Astrocyte (in vitro differentiated cells and primary cell): ENCODE measurements around the gene ANKDD1A. TPM values are rescaled to one million over a fixed set of nuclear protein-coding genes. Genes with fewer than 3 reads are reported as not detected.

ENCODE experiments used
- DNase-seq: peaks from one replicate; pipeline ENCODE4 v3.0.0-alpha.2; 2010; ENCODE audit warnings: low read depth
- FAIRE-seq: peaks from 2 replicates; lab custom pipeline; 2011; peaks lifted over from hg19 to GRCh38; lab: Jason Lieb, UNC
- H2AFZ ChIP-seq: 2 replicates; pipeline ENCODE4 v1.6.0; 2012; ENCODE audit warnings: low read depth, low read length, inconsistent platforms
- H3K27ac ChIP-seq: 2 replicates; pipeline ENCODE4 v1.5.1; 2011; ENCODE audit warnings: low read depth, low read length, inconsistent platforms
- H3K27me3 ChIP-seq: 2 replicates; pipeline ENCODE4 v1.6.0; 2011; ENCODE audit warnings: low read length, inconsistent platforms; ENCODE audit not compliant: insufficient read depth
- H3K36me3 ChIP-seq: 2 replicates; pipeline ENCODE4 v1.5.1; 2011; ENCODE audit warnings: low read length, inconsistent platforms; ENCODE audit not compliant: insufficient read depth
- H3K4me1 ChIP-seq: 2 replicates; pipeline ENCODE4 v1.5.1; 2011; ENCODE audit warnings: low read length, inconsistent platforms; ENCODE audit not compliant: insufficient read depth
- H3K4me2 ChIP-seq: 2 replicates; pipeline ENCODE4 v1.6.0; 2012; ENCODE audit warnings: low read length, inconsistent platforms
- H3K4me3 ChIP-seq: 2 replicates; pipeline ENCODE4 v1.5.1; 2011; ENCODE audit warnings: low read depth, mild to moderate bottlenecking, low read length, inconsistent platforms; ENCODE audit not compliant: insufficient read depth
- H3K79me2 ChIP-seq: 2 replicates; pipeline ENCODE4 v1.6.0; 2012; ENCODE audit warnings: mild to moderate bottlenecking, low read length, inconsistent platforms; ENCODE audit not compliant: insufficient read depth
- H3K9ac ChIP-seq: 2 replicates; pipeline ENCODE4 v1.6.0; 2012; ENCODE audit warnings: mild to moderate bottlenecking, low read length, inconsistent platforms
- H3K9me3 ChIP-seq: 2 replicates; pipeline ENCODE4 v1.5.1; 2012; ENCODE audit warnings: low read depth, mild to moderate bottlenecking, low read length, inconsistent platforms; ENCODE audit not compliant: insufficient read depth
- H4K20me1 ChIP-seq: 2 replicates; pipeline ENCODE4 v1.6.0; 2012; ENCODE audit warnings: low read length, inconsistent platforms; ENCODE audit not compliant: insufficient read depth
- H3K27ac Mint-ChIP-seq: one replicate; pipeline ENCODE4 v1.8.0; 2021; ENCODE audit warnings: mild to moderate bottlenecking, mixed read lengths; ENCODE audit not compliant: unreplicated experiment
- H3K27me3 Mint-ChIP-seq: one replicate; pipeline ENCODE4 v1.8.0; 2021; ENCODE audit warnings: low read depth, mixed read lengths; ENCODE audit not compliant: unreplicated experiment
- H3K36me3 Mint-ChIP-seq: one replicate; pipeline ENCODE4 v1.8.0; 2021; ENCODE audit warnings: low read depth, mixed read lengths; ENCODE audit not compliant: unreplicated experiment
- H3K4me1 Mint-ChIP-seq: one replicate; pipeline ENCODE4 v1.8.0; 2021; ENCODE audit warnings: low read depth, mixed read lengths; ENCODE audit not compliant: unreplicated experiment
- H3K4me3 Mint-ChIP-seq: one replicate; pipeline ENCODE4 v1.8.0; 2021; ENCODE audit warnings: mild to moderate bottlenecking, moderate library complexity, mixed read lengths; ENCODE audit not compliant: unreplicated experiment
- H3K9me3 Mint-ChIP-seq: one replicate; pipeline ENCODE4 v1.8.0; 2021; ENCODE audit warnings: mild to moderate bottlenecking, mixed read lengths; ENCODE audit not compliant: unreplicated experiment
- EZH2 ChIP-seq: IDR thresholded peaks from 2 replicates; pipeline ENCODE4 v1.6.1; 2012; ENCODE audit warnings: mild to moderate bottlenecking, low read length, inconsistent platforms; ENCODE audit not compliant: insufficient read depth
- total RNA-seq: library from RNA; stranded (reverse); gene quantifications from 2 replicates; pipeline ENCODE4 v1.2.1, GENCODE V29; 2021
- TF ChIP-seq, protein P1 (sequence below): IDR thresholded peaks from 2 replicates; pipeline ENCODE4 v1.5.1; 2011; ENCODE audit warnings: low read depth, mild to moderate bottlenecking, inconsistent platforms, low read length, moderate library complexity; ENCODE audit not compliant: insufficient read depth

Gene ANKDD1A
- total RNA-seq, 1 donor from 2014 or later = 1.6 TPM

DNA sequence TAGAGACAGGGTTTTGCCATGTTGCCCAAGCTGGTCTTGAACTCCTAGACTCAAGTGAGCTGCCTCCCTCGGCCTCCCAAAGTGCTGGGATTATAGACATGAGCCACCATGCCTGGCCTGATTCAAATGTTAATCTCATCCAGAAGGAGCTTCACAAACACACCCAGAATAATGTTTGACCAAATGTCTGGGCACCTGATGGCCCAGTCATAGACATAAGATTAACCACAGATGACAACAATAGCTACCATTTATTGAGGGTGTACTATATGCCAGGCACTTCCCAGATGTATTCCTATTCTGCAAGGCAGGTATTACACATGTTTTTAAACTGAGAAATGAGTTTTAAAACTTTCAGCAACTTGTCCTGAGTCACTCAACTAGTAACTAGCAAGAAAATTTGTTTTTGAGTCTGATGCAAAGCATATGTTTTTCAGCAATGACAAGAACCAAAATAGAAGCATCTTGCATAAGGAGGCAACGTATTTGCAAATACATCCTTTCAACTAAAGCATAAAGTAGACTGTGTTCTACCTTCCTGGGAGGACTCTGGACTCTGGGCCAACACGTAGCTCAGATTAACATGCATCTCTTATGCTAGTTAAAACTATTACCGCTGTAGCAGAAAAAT lies 86.2 kb downstream of the ANKDD1A start:
- H3K4me3 Mint-ChIP-seq = no peak overlapping the region
- H3K4me1 Mint-ChIP-seq = no peaks in the 10 kb centered on the region
- H3K27ac Mint-ChIP-seq = no peak overlapping the region
- H3K27me3 ChIP-seq = no peaks in the 10 kb centered on the region
- peaks cover 3% of the 10 kb centered on the region for H3K36me3 Mint-ChIP-seq
- DNase-seq (no peak), FAIRE-seq (no peak)
- TF ChIP-seq, protein P1, sequence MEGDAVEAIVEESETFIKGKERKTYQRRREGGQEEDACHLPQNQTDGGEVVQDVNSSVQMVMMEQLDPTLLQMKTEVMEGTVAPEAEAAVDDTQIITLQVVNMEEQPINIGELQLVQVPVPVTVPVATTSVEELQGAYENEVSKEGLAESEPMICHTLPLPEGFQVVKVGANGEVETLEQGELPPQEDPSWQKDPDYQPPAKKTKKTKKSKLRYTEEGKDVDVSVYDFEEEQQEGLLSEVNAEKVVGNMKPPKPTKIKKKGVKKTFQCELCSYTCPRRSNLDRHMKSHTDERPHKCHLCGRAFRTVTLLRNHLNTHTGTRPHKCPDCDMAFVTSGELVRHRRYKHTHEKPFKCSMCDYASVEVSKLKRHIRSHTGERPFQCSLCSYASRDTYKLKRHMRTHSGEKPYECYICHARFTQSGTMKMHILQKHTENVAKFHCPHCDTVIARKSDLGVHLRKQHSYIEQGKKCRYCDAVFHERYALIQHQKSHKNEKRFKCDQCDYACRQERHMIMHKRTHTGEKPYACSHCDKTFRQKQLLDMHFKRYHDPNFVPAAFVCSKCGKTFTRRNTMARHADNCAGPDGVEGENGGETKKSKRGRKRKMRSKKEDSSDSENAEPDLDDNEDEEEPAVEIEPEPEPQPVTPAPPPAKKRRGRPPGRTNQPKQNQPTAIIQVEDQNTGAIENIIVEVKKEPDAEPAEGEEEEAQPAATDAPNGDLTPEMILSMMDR = no peak
- TF ChIP-seq EZH2 = no peak
- no peak overlapping the region for H3K4me3 ChIP-seq
- H4K20me1 ChIP-seq = no peaks in the 10 kb centered on the region
- H3K9me3 ChIP-seq = no peaks in the 10 kb centered on the region
- H3K36me3 ChIP-seq = peaks cover 2% of the 10 kb centered on the region
- H3K9ac ChIP-seq = no peak overlapping the region
- H3K79me2 ChIP-seq = no peaks in the 10 kb centered on the region
- no peaks in the 10 kb centered on the region for H3K4me1 ChIP-seq
- no peak overlapping the region for H3K27ac ChIP-seq
- H2AFZ ChIP-seq = no peak overlapping the region
- no peaks in the 10 kb centered on the region for H3K9me3 Mint-ChIP-seq
- no peaks in the 10 kb centered on the region for H3K27me3 Mint-ChIP-seq
- no peak overlapping the region for H3K4me2 ChIP-seq

DNA sequence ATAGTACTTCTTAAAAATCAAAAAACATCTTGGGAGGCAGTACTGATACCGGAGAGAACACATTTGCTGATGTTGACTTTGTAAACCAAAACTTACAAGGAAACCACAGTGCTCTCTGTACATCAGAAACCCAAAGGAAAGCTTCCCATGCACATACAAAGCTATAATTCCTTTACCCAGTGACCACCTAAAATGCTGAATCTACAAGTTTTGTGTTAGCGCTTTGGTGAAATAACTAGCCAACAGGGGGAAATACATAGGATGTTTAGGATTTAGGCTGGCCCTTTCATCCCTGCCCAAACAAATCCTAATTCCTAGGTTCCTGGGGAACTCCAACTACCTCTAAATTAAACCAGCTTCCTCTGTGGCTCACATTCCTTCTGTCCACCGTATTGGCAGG lies 93.3 kb downstream of the ANKDD1A start:
- no peaks in the 10 kb centered on the region for H4K20me1 ChIP-seq
- H3K27ac ChIP-seq = no peak overlapping the region
- Mint-ChIP-seq H3K36me3 (peaks cover 5% of the 10 kb centered on the region), H3K27me3 (no peaks in the 10 kb centered on the region), H3K27ac (no peak overlapping the region), H3K4me1 (no peaks in the 10 kb centered on the region), H3K4me3 (no peak overlapping the region), H3K9me3 (no peaks in the 10 kb centered on the region)
- no peak for TF ChIP-seq EZH2
- TF ChIP-seq, protein P1 = no peak
- H3K9me3 ChIP-seq = no peaks in the 10 kb centered on the region
- DNase-seq (no peak), FAIRE-seq (no peak)
- H3K4me1 ChIP-seq = no peaks in the 10 kb centered on the region
- no peaks in the 10 kb centered on the region for H3K79me2 ChIP-seq
- no peaks in the 10 kb centered on the region for H3K27me3 ChIP-seq
- H3K36me3 ChIP-seq = peaks cover 3% of the 10 kb centered on the region
- no peak overlapping the region for H3K9ac ChIP-seq
- no peak overlapping the region for H3K4me2 ChIP-seq
- H2AFZ ChIP-seq = no peak overlapping the region
- H3K4me3 ChIP-seq = no peak overlapping the region

DNA sequence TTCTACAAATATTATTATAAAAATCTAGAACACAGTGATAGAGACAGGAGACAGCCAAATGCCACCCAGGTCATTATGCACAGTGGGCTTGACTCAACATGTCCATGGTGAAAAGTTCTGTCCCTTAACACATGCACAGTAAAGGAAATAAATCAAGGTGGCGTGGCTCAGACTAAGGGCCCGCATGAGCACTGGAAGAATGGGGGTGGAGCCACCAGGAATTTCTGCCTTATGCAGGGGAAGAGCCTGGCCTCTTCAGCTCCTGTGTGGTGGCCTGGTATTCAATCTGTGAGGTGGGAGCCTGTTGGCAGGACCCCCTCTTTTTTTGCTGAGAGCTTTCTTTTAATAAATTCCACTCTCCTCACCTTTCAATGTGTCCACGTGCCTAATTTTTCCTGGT lies 95.2 kb downstream of the ANKDD1A start:
- peaks cover 2% of the 10 kb centered on the region for H3K36me3 Mint-ChIP-seq
- FAIRE-seq = no peak
- H3K79me2 ChIP-seq = no peaks in the 10 kb centered on the region
- no peak overlapping the region for H3K9ac ChIP-seq
- no peak overlapping the region for H2AFZ ChIP-seq
- H3K4me3 Mint-ChIP-seq = no peak overlapping the region
- H3K27ac Mint-ChIP-seq = no peak overlapping the region
- H3K27me3 Mint-ChIP-seq = no peaks in the 10 kb centered on the region
- H3K4me1 ChIP-seq = no peaks in the 10 kb centered on the region
- H4K20me1 ChIP-seq = no peaks in the 10 kb centered on the region
- no peak overlapping the region for H3K27ac ChIP-seq
- peaks cover 8% of the 10 kb centered on the region for H3K36me3 ChIP-seq
- TF ChIP-seq, protein P1 = no peak
- TF ChIP-seq EZH2 = no peak
- H3K4me1 Mint-ChIP-seq = no peaks in the 10 kb centered on the region
- DNase-seq = no peak
- peaks cover 2% of the 10 kb centered on the region for H3K9me3 Mint-ChIP-seq
- H3K4me3 ChIP-seq = no peak overlapping the region
- H3K27me3 ChIP-seq = no peaks in the 10 kb centered on the region
- no peaks in the 10 kb centered on the region for H3K9me3 ChIP-seq
- no peak overlapping the region for H3K4me2 ChIP-seq
